ENCODE results near the gene CD9. TPM values are rescaled to one million over a fixed set of nuclear protein-coding genes. Genes with fewer than 3 reads are reported as not detected.
A peak's percentile ranks its signal among the peaks of the same experiment; 100 is the strongest.

Gene CD9
- total RNA-seq, 1 donor from 2014 or later, result 55.5 TPM

DNA sequence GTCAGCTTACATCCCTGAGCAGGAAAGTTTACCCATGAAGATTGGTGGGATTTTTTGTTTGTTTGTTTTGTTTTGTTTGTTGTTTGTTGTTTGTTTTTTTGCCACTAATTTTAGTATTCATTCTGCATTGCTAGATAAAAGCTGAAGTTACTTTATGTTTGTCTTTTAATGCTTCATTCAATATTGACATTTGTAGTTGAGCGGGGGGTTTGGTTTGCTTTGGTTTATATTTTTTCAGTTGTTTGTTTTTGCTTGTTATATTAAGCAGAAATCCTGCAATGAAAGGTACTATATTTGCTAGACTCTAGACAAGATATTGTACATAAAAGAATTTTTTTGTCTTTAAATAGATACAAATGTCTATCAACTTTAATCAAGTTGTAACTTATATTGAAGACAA is 37.6 kb downstream of the CD9 start:
- no peak for DNase-seq
- Histone ChIP-seq H3K9me3 (replicated peaks) (no peaks in the 10 kb centered on the region), H3K27ac (replicated peaks) (no peak overlapping the region)

DNA sequence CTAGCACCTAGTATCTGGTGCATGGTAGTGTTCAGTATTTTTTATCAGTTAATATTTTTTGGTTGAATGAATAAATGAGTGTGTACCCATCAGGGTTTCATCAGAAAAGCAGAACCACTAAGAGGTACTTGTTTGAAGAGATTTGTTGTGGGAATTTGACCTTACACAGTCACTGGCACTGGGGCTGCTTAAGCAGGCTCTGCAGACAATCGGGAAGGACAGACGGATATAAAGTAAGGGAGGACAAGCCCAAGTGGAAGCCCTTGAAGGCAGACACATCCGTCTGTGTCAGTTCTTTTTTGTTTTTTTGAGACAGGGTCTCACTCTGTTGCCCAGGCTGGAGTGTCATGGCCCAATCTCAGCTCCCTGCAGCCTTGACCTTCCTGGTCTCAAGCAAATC is 38.7 kb downstream of the CD9 start:
- no peak overlapping the region for H3K4me3 ChIP-seq
- TF ChIP-seq, protein P1, sequence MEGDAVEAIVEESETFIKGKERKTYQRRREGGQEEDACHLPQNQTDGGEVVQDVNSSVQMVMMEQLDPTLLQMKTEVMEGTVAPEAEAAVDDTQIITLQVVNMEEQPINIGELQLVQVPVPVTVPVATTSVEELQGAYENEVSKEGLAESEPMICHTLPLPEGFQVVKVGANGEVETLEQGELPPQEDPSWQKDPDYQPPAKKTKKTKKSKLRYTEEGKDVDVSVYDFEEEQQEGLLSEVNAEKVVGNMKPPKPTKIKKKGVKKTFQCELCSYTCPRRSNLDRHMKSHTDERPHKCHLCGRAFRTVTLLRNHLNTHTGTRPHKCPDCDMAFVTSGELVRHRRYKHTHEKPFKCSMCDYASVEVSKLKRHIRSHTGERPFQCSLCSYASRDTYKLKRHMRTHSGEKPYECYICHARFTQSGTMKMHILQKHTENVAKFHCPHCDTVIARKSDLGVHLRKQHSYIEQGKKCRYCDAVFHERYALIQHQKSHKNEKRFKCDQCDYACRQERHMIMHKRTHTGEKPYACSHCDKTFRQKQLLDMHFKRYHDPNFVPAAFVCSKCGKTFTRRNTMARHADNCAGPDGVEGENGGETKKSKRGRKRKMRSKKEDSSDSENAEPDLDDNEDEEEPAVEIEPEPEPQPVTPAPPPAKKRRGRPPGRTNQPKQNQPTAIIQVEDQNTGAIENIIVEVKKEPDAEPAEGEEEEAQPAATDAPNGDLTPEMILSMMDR (IDR thresholded peaks at IDR 0.05; ENCODE audit: borderline replicate concordance), result no peak
- intact Hi-C loops (cut with micrococcal nuclease), result no loop called here
- no peak for DNase-seq
- no peaks in the 10 kb centered on the region for H3K27me3 ChIP-seq (ENCODE audit: low read depth)
- no peaks in the 10 kb centered on the region for H3K9me3 ChIP-seq (replicated peaks)
- peaks cover 35% of the 10 kb centered on the region for H3K4me1 ChIP-seq
- H3K27ac ChIP-seq (replicated peaks), result no peak overlapping the region
- H3K36me3 ChIP-seq, result peaks cover 51% of the 10 kb centered on the region

More for the DNA sequence above, 37.6 kb downstream of the CD9 start:
- TF ChIP-seq, protein P1 (IDR thresholded peaks at IDR 0.05; ENCODE audit: borderline replicate concordance), result no peak
- peaks cover 57% of the 10 kb centered on the region for H3K36me3 ChIP-seq
- intact Hi-C loops (cut with micrococcal nuclease), result no loop called here
- H3K4me3 ChIP-seq, result no peak overlapping the region
- H3K27me3 ChIP-seq (ENCODE audit: low read depth), result no peaks in the 10 kb centered on the region
- H3K4me1 ChIP-seq, result peaks cover 45% of the 10 kb centered on the region

DNA sequence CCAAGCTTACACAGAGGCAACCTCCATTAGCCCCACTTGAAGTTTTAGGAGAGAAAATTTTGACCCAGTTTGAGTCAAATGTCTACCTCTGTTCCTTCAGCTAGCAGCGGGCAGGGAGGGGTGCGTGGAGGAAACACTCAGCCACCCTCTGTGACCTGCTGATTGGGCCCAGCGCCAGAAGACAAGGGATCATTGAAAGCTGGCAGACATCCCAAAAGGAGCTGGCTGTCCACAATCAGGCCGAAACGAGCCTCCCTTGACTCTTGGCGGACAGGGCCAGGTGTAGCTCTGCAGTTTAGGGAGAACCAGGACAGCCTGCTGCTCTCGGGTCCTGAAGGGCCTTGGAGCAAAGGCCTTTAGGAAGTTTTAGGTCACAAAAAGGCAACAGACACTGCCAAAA is 41.3 kb downstream of the CD9 start:
- intact Hi-C loops (cut with micrococcal nuclease), result no loop called here
- peaks cover 32% of the 10 kb centered on the region for H3K36me3 ChIP-seq
- no peaks in the 10 kb centered on the region for H3K9me3 ChIP-seq (replicated peaks)
- H3K27ac ChIP-seq (replicated peaks), result peak overlapping the region; percentile 48
- no peak overlapping the region for H3K4me3 ChIP-seq
- no peaks in the 10 kb centered on the region for H3K27me3 ChIP-seq (ENCODE audit: low read depth)
- TF ChIP-seq, protein P1 (IDR thresholded peaks at IDR 0.05; ENCODE audit: borderline replicate concordance), result no peak
- peaks cover 14% of the 10 kb centered on the region for H3K4me1 ChIP-seq
- peak; percentile 78 for DNase-seq

DNA sequence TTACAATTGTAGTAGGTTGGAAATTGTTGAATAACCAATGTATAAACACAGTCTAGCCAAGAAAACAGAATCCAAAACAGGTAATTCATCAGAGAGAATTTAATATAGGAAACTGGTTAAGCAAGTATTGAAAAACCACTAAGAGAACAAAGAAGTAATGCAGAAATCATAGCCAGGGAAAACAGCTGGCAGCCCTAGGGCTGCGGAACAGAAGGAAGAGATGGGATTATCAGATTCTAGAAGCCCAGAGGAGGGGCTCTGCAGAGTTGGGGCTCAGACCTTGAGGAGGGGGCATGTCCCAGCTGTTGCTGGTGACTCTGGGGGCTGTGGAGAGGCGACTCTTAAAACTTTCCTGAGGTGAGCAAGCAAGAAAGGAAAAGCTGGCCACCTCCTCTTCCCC is 49.4 kb downstream of the CD9 start:
- Histone ChIP-seq H3K27ac (replicated peaks) (no peak overlapping the region), H3K4me3 (no peak overlapping the region), H3K36me3 (no peaks in the 10 kb centered on the region), H3K9me3 (replicated peaks) (no peaks in the 10 kb centered on the region), H3K4me1 (no peaks in the 10 kb centered on the region), H3K27me3 (ENCODE audit: low read depth) (peaks cover 8% of the 10 kb centered on the region)
- TF ChIP-seq, protein P1 (IDR thresholded peaks at IDR 0.05; ENCODE audit: borderline replicate concordance), result no peak
- intact Hi-C loops (cut with micrococcal nuclease), result no loop called here
- no peak for DNase-seq

DNA sequence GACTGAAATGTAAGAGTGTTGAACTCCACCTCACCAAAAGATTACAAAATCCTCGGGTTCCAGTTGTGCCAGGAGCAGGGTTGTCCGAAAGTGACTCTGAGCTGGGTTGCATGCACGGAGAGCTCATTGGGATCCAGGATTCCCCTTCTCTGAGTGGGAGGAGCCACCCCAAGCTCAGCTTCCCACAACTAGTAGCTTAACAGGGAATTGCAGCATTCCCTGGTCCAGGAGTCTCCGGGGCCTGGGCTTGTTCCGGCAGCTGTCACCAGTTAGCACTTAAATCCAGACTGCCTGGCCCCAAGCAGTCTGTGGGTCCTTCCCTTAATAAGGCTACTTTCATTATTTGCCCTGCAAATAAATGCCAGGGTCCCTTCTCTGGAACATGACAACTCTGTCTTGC is 50.1 kb downstream of the CD9 start:
- Histone ChIP-seq H3K27ac (replicated peaks) (no peak overlapping the region), H3K4me3 (no peak overlapping the region)
- intact Hi-C loops (cut with micrococcal nuclease), result no loop called here

More for the DNA sequence above, 50.1 kb downstream of the CD9 start:
- Histone ChIP-seq H3K27me3 (ENCODE audit: low read depth) (peaks cover 8% of the 10 kb centered on the region), H3K9me3 (replicated peaks) (no peaks in the 10 kb centered on the region), H3K4me1 (no peaks in the 10 kb centered on the region), H3K36me3 (no peaks in the 10 kb centered on the region)
- DNase-seq, result no peak
- TF ChIP-seq, protein P1 (IDR thresholded peaks at IDR 0.05; ENCODE audit: borderline replicate concordance), result no peak

All from left ventricle myocardium inferior (tissue), 1 donor.